Parathyroid adenoma (tissue), 2 donors: Measurements from ENCODE around the gene CEP97.

Experiments
- H2AFZ ChIP-seq: fragments of 300-600 bp; sonication (generic); one replicate; pipeline ENCODE4 v1.7.0; 2017; ENCODE audit warnings: antibody characterized with exemption, mild to moderate bottlenecking
- H3K27ac ChIP-seq: fragments of 300-600 bp; sonication (generic); one replicate; pipeline ENCODE4 v1.7.0; 2017
- H3K27me3 ChIP-seq: fragments of 300-600 bp; sonication (generic); one replicate; pipeline ENCODE4 v1.7.0; 2017; ENCODE audit warnings: low read length; ENCODE audit not compliant: control insufficient read depth, insufficient read depth
- H3K36me3 ChIP-seq: fragments of 300-600 bp; sonication (generic); one replicate; pipeline ENCODE4 v1.7.0; 2017; ENCODE audit warnings: low read length; ENCODE audit not compliant: control insufficient read depth, insufficient read depth
- H3K4me1 ChIP-seq: fragments of 300-600 bp; sonication (generic); one replicate; pipeline ENCODE4 v1.7.0; 2017; ENCODE audit warnings: control low read depth
- H3K4me2 ChIP-seq: fragments of 300-600 bp; sonication (generic); one replicate; pipeline ENCODE4 v1.7.0; 2017; ENCODE audit warnings: low read length
- H3K4me3 ChIP-seq: fragments of 300-600 bp; sonication (generic); one replicate; pipeline ENCODE4 v1.7.0; 2017; ENCODE audit warnings: low read depth, low read length
- H3K79me2 ChIP-seq: fragments of 300-600 bp; sonication (generic); one replicate; pipeline ENCODE4 v1.7.0; 2017; ENCODE audit warnings: control low read depth
- H3K9ac ChIP-seq: fragments of 300-600 bp; sonication (generic); one replicate; pipeline ENCODE4 v1.7.0; 2017; ENCODE audit warnings: mild to moderate bottlenecking
- H3K9me3 ChIP-seq: fragments of 300-600 bp; sonication (generic); one replicate; pipeline ENCODE4 v1.7.0; 2017; ENCODE audit warnings: low read length; ENCODE audit not compliant: control insufficient read depth
- CTCF ChIP-seq: fragments of 300-600 bp; sonication (generic); IDR thresholded peaks from one replicate; pipeline ENCODE4 v1.7.0; 2017; ENCODE audit warnings: antibody characterized with exemption, mild to moderate bottlenecking
- donor health status: primary hyperparathyroidism.

Gene CEP97

GRCh38 chr3:101779822-101780381 lies 55.5 kb downstream of the CEP97 start:
- H3K27ac ChIP-seq: peak overlapping the region; percentile 88
- H3K4me3 ChIP-seq: peak overlapping the region; percentile 79
- H3K9me3 ChIP-seq: no peaks in the 10 kb centered on the region
- H3K9ac ChIP-seq: no peak overlapping the region
- peak overlapping the region; percentile 98 for H2AFZ ChIP-seq
- H3K4me1 ChIP-seq: peaks cover 14% of the 10 kb centered on the region
- H3K36me3 ChIP-seq: no peaks in the 10 kb centered on the region
- H3K27me3 ChIP-seq: no peaks in the 10 kb centered on the region
- peak overlapping the region; percentile 74 for H3K4me2 ChIP-seq
- H3K79me2 ChIP-seq: peaks cover 22% of the 10 kb centered on the region
- TF ChIP-seq CTCF: no peak

- Histone ChIP-seq H3K27me3 (no peaks in the 10 kb centered on the region), H3K4me1 (peaks cover 14% of the 10 kb centered on the region), H3K9me3 (no peaks in the 10 kb centered on the region), H3K4me3 (peak overlapping the region; percentile 79), H3K4me2 (peak overlapping the region; percentile 74), H3K79me2 (peaks cover 28% of the 10 kb centered on the region), H3K9ac (no peak overlapping the region), H3K27ac (peak overlapping the region; percentile 88), H3K36me3 (no peaks in the 10 kb centered on the region), H2AFZ (no peak overlapping the region)
- TF ChIP-seq CTCF: no peak
Measured at GRCh38 chr3:101780661-101781060, 56.2 kb downstream of the CEP97 start.

GRCh38 chr3:101781166-101781565 lies 56.8 kb downstream of the CEP97 start:
- H3K4me3 ChIP-seq: peak overlapping the region; percentile 79
- no peaks in the 10 kb centered on the region for H3K36me3 ChIP-seq
- no peak for TF ChIP-seq CTCF
- H2AFZ ChIP-seq: no peak overlapping the region
- peaks cover 14% of the 10 kb centered on the region for H3K4me1 ChIP-seq
- H3K9me3 ChIP-seq: no peaks in the 10 kb centered on the region
- no peak overlapping the region for H3K4me2 ChIP-seq
- H3K27me3 ChIP-seq: no peaks in the 10 kb centered on the region
- peaks cover 30% of the 10 kb centered on the region for H3K79me2 ChIP-seq
- H3K9ac ChIP-seq: no peak overlapping the region
- peak overlapping the region; percentile 88 for H3K27ac ChIP-seq

DNA sequence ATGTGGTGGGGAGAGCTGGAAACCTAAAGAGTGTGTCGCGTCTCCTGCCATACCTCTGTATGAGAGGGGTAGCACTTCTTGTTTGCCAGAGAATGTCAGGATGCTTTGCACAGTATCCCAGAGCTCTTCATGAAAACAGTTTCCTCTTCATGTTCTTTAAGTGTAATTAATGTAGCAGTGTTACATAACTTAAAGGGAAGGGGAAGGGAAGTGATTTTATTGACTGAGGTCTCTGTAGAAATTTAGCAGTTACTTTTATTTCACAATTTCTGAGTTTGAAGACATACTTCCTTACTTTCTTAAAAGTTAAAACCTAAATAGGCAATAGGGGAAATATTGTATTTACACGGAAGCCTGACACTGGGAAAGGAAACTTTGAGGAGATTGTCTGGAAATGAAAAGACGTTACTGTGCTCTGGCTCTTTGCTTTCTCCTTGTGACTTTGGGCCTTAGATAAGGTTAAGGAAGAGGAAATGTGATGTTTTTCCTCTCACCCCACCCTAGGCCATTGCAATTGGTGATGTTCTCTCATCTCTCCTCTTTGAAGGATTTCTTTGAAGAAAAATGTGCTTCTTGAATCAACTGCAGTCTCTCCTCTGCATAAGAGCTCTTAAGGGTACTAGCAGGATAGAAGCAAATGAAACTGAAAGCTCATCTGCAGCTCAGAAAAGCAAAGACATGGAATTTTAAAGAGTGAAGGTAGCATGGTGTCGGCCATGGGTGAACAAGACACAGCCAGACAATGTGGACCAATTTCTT lies 60.6 kb downstream of the CEP97 start:
- H3K4me3 ChIP-seq: no peak overlapping the region
- H3K4me1 ChIP-seq: peaks cover 12% of the 10 kb centered on the region
- H3K36me3 ChIP-seq: no peaks in the 10 kb centered on the region
- no peaks in the 10 kb centered on the region for H3K27me3 ChIP-seq
- H3K4me2 ChIP-seq: no peak overlapping the region
- H3K9ac ChIP-seq: no peak overlapping the region
- peaks cover 41% of the 10 kb centered on the region for H3K79me2 ChIP-seq
- no peak for TF ChIP-seq CTCF
- no peak overlapping the region for H2AFZ ChIP-seq
- H3K9me3 ChIP-seq: no peaks in the 10 kb centered on the region
- H3K27ac ChIP-seq: peak overlapping the region; percentile 63
